HepG2 (cell line): ENCODE data around the gene DCC. TPM values are rescaled to one million over a fixed set of nuclear protein-coding genes. Genes with fewer than 3 reads are reported as not detected.

ENCODE experiments used
- ATAC-seq: fragments of 200-7000 bp; cut with Tn5 transposase; 3 replicates; pipeline ENCODE4 v1.9.1; 2020; ENCODE audit warnings: mild to moderate bottlenecking, moderate library complexity
- BruUV-seq: library from RNA; stranded (reverse); fragments of 400-500 nt; replicated peaks from 2 replicates; lab custom pipeline; 2021; lab: Mats Ljungman, UMichigan
- CTCF ChIA-PET: fragments of 300-600 bp; formaldehyde crosslinking; extraction: SDS; loops from one replicate; lab custom pipeline; 2021; ENCODE audit warnings: low total read pairs, inconsistent platforms, low intra/inter-chr PET ratio; lab: Yijun Ruan, JAX
- POLR2A ChIA-PET: fragments of 350-600 bp; sonication (Branson Sonifier 250); formaldehyde crosslinking; loops from one replicate; lab custom pipeline; 2020; ENCODE audit warnings: antibody characterized with exemption, inconsistent platforms; lab: Yijun Ruan, JAX
- DNase-seq: peaks from one replicate; pipeline ENCODE4 v3.0.0-alpha.2; 2015; ENCODE audit warnings: low spot score
- FAIRE-seq: peaks from 3 replicates; lab custom pipeline; 2011; peaks lifted over from hg19 to GRCh38; lab: Jason Lieb, UNC
- H2AFZ ChIP-seq: one replicate; pipeline ENCODE4 v1.6.1; 2011; ENCODE audit warnings: low read length, inconsistent platforms
- H3K27ac ChIP-seq: fragments of 300-600 bp; 3 replicates; pipeline ENCODE4 v1.8.0; 2011; ENCODE audit warnings: mixed run types, mild to moderate bottlenecking, mixed read lengths, low read length, inconsistent platforms; ENCODE audit not compliant: insufficient read depth; ENCODE audit errors: extremely low read length
- H3K27me3 ChIP-seq, 2 experiments: fragments of 200-600 bp in 1 of 2; 2 replicates in 1 of 2; 3 replicates in 1 of 2; pipeline versions ENCODE4 v1.6.0 to v1.8.0; 2011; ENCODE audit warnings: low read length in 2 of 2, mild to moderate bottlenecking in 2 of 2, moderate library complexity in 2 of 2, inconsistent platforms in 1 of 2; ENCODE audit not compliant: insufficient read depth in 2 of 2, control insufficient read depth in 1 of 2
- H3K36me3 ChIP-seq, 2 experiments: fragments of 200-600 bp in 1 of 2; replicated peaks in 1 of 2; 2 replicates in 1 of 2; 3 replicates in 1 of 2; pipeline versions ENCODE4 v1.5.1 to v1.8.0; 2011; ENCODE audit warnings: low read length in 2 of 2, inconsistent platforms in 1 of 2; ENCODE audit not compliant: insufficient read depth in 2 of 2, control insufficient read depth in 1 of 2
- H3K4me1 ChIP-seq: 2 replicates; pipeline ENCODE4 v1.5.1; 2012; ENCODE audit warnings: low read length, inconsistent platforms; ENCODE audit not compliant: insufficient read depth
- H3K4me2 ChIP-seq: 2 replicates; pipeline ENCODE4 v1.6.0; 2011; ENCODE audit warnings: low read depth, low read length, inconsistent platforms
- H3K4me3 ChIP-seq, 3 experiments: fragments of 200-600 bp in 1 of 3; sonication (generic), shearing (Covaris generic) in 1 of 3; replicated peaks in 1 of 3; 2 replicates each; pipeline ENCODE4 v1.5.1; 2011 to 2016; ENCODE audit warnings: low read length in 3 of 3, inconsistent platforms in 2 of 3, low read depth in 2 of 3, mild to moderate bottlenecking in 2 of 3, control low read depth in 1 of 3, mixed read lengths in 1 of 3; ENCODE audit not compliant: insufficient read depth in 1 of 3
- H3K79me2 ChIP-seq: one replicate; pipeline ENCODE4 v1.6.1; 2011; ENCODE audit warnings: low read length, inconsistent platforms; ENCODE audit not compliant: insufficient read depth
- H3K9ac ChIP-seq: 2 replicates; pipeline ENCODE4 v1.6.0; 2011; ENCODE audit warnings: mild to moderate bottlenecking, low read depth, low read length, inconsistent platforms; ENCODE audit not compliant: insufficient read depth
- H3K9me3 ChIP-seq: 2 replicates; pipeline ENCODE4 v1.5.1; 2012; ENCODE audit warnings: mild to moderate bottlenecking, low read length
- H4K20me1 ChIP-seq: 2 replicates; pipeline ENCODE4 v1.6.0; 2011; ENCODE audit warnings: inconsistent platforms, mild to moderate bottlenecking, low read length, moderate library complexity; ENCODE audit not compliant: insufficient read depth
- FOXK1 ChIP-seq: sonication (generic); formaldehyde crosslinking; IDR thresholded peaks from 2 replicates; pipeline ENCODE4 v1.4.0; 2020; ENCODE audit warnings: low read depth, missing genetic modification reagents, borderline replicate concordance
- HOXD1 ChIP-seq: sonication (generic); formaldehyde crosslinking; IDR thresholded peaks from 2 replicates; pipeline ENCODE4 v1.5.0; 2020; ENCODE audit warnings: missing genetic modification reagents
- IRX3 ChIP-seq: sonication (generic); formaldehyde crosslinking; IDR thresholded peaks from 2 replicates; pipeline ENCODE4 v1.8.1; 2023; ENCODE audit warnings: mild to moderate bottlenecking, low read depth, missing genetic modification reagents, borderline replicate concordance
- KLF12 ChIP-seq: sonication (generic); formaldehyde crosslinking; IDR thresholded peaks from 2 replicates; pipeline ENCODE4 v1.4.0; 2020; ENCODE audit warnings: missing genetic modification reagents, borderline replicate concordance
- NAIF1 ChIP-seq: sonication (generic); formaldehyde crosslinking; IDR thresholded peaks from 2 replicates; pipeline ENCODE4 v1.5.0; 2020; ENCODE audit warnings: mild to moderate bottlenecking, missing genetic modification reagents, borderline replicate concordance
- NFKBIZ ChIP-seq: IDR thresholded peaks from 2 replicates; pipeline ENCODE4 v1.6.1; 2018; ENCODE audit warnings: missing genetic modification reagents, missing compliant biosample characterization
- PRDM10 ChIP-seq: sonication (generic); formaldehyde crosslinking; IDR thresholded peaks from 2 replicates; pipeline ENCODE4 v1.4.0; 2020; ENCODE audit warnings: low read depth, missing genetic modification reagents
- TCF7L2 ChIP-seq: IDR thresholded peaks from 2 replicates; pipeline ENCODE4 v1.6.1; 2011; ENCODE audit warnings: mild to moderate bottlenecking, low read depth, low read length, moderate library complexity
- U2AF1 ChIP-seq: fragments of 200-400 bp; formaldehyde crosslinking; optimal IDR thresholded peaks from 2 replicates; pipeline ENCODE3; 2017; ENCODE audit warnings: mild to moderate bottlenecking, low read depth, low read length
- ZBTB7A ChIP-seq: sonication (generic); formaldehyde crosslinking; IDR thresholded peaks from 2 replicates; pipeline ENCODE4 v1.8.0; 2022; ENCODE audit warnings: mild to moderate bottlenecking, missing genetic modification reagents
- ZFP41 ChIP-seq: sonication (generic); formaldehyde crosslinking; IDR thresholded peaks from 2 replicates; pipeline ENCODE4 v1.4.0; 2020; ENCODE audit warnings: mild to moderate bottlenecking, missing genetic modification reagents, borderline replicate concordance
- ZNF260 ChIP-seq: sonication (generic); formaldehyde crosslinking; IDR thresholded peaks from 2 replicates; pipeline ENCODE4 v1.4.0; 2020; ENCODE audit warnings: missing genetic modification reagents, low read depth, mild to moderate bottlenecking, borderline replicate concordance
- ZNF660 ChIP-seq: sonication (generic); formaldehyde crosslinking; IDR thresholded peaks from 2 replicates; pipeline ENCODE4 v1.5.1; 2020; ENCODE audit warnings: mild to moderate bottlenecking, low read depth, missing genetic modification reagents, borderline replicate concordance
- ZNF713 ChIP-seq: sonication (generic); formaldehyde crosslinking; IDR thresholded peaks from 2 replicates; pipeline ENCODE4 v1.4.0; 2020; ENCODE audit warnings: mild to moderate bottlenecking, missing genetic modification reagents
- ZNF737 ChIP-seq: sonication (generic); formaldehyde crosslinking; IDR thresholded peaks from 2 replicates; pipeline ENCODE4 v1.5.0; 2020; ENCODE audit warnings: missing genetic modification reagents, mild to moderate bottlenecking, borderline replicate concordance
- ZNF782 ChIP-seq: sonication (generic); formaldehyde crosslinking; IDR thresholded peaks from 2 replicates; pipeline ENCODE4 v1.4.0; 2020; ENCODE audit warnings: missing genetic modification reagents, mild to moderate bottlenecking, borderline replicate concordance
- in situ Hi-C: cut with HindIII; loops from 2 replicates; pipeline ENCODE4 v1.10.0; 2017; ENCODE audit warnings: low pct_unique_long_range_greater_than_20kb; ENCODE audit not compliant: extremely low pct_ligation_motif_present
- intact Hi-C: fragments of 100-400 bp; cut with micrococcal nuclease; formaldehyde crosslinking; loops from one replicate; pipeline ENCODE4 v1.10.0; 2022; ENCODE audit not compliant: unreplicated experiment
- polyA plus RNA-seq, 8 experiments: library from polyadenylated mRNA; depleted of rRNA in 3 of 8; stranded (reverse) in 7 of 8; unstranded in 1 of 8; fragments of >200 nt; fragmentation: Illumina TruSeq in 4 of 8; extraction: Trizol in 4 of 8; gene quantifications; 2 replicates each; pipeline versions ENCODE4 v1.2.1 to v1.2.3, GENCODE V29; 2011 to 2016; ENCODE audit warnings: low read depth in 4 of 8, missing spikeins in 1 of 8, mixed read lengths in 1 of 8; ENCODE audit not compliant: insufficient read depth in 1 of 8
- total RNA-seq, 5 experiments: library from RNA; depleted of rRNA; stranded (reverse); fragments of >200 nt; fragmentation: Illumina TruSeq; extraction: Trizol; gene quantifications; 2 replicates each; pipeline ENCODE4 v1.2.3, GENCODE V29; 2016; ENCODE audit warnings: low read depth in 1 of 5

DCC gene
- total and polyA plus RNA-seq, 2 of the 13 experiments (the other 11 are each of a cell fraction or from before 2014, with no cell fraction given) = not detected

GRCh38 chr18:52377094-52377493 lies 37.1 kb downstream of the DCC start:
- FAIRE-seq (no peak), ATAC-seq (no peak), DNase-seq (no peak)
- TF ChIP-seq U2AF1 = no peak
- TF ChIP-seq PRDM10 (CRISPR knock-in tag) = no peak
- TF ChIP-seq IRX3 (CRISPR knock-in tag) = no peak
- no peak for TF ChIP-seq ZBTB7A (CRISPR knock-in tag)
- TF ChIP-seq ZNF713 (CRISPR knock-in tag) = no peak
- TF ChIP-seq ZFP41 (CRISPR knock-in tag) = no peak
- no peak for TF ChIP-seq ZNF782 (CRISPR knock-in tag)
- TF ChIP-seq ZNF260 (CRISPR knock-in tag) = no peak
- no peak for TF ChIP-seq KLF12 (CRISPR knock-in tag)
- no peak for TF ChIP-seq TCF7L2
- no peak for TF ChIP-seq HOXD1 (CRISPR knock-in tag)
- no peak for TF ChIP-seq ZNF737
- no peak for TF ChIP-seq NAIF1 (CRISPR knock-in tag)
- TF ChIP-seq ZNF660 (CRISPR knock-in tag) = no peak
- no peak for TF ChIP-seq NFKBIZ (CRISPR knock-in tag)
- no peak for TF ChIP-seq FOXK1 (CRISPR knock-in tag)
- POLR2A ChIA-PET = no interaction called here
- Histone ChIP-seq H3K4me3 (no peak overlapping the region), H3K4me1 (no peaks in the 10 kb centered on the region), H3K9me3 (no peaks in the 10 kb centered on the region), H4K20me1 (no peaks in the 10 kb centered on the region), H3K27ac (no peak overlapping the region), H3K36me3 (no peaks in the 10 kb centered on the region), H3K27me3 (no peaks in the 10 kb centered on the region), H3K79me2 (no peaks in the 10 kb centered on the region), H3K9ac (no peak overlapping the region), H3K4me2 (no peak overlapping the region), H2AFZ (no peak overlapping the region)
- CTCF ChIA-PET = no interaction called here
- no TSS peak for BruUV-seq
- in situ Hi-C loops (no loop called here), intact Hi-C loops (no loop called here)
